Right atrium auricular region (tissue), 2 donors: ENCODE results near the gene TBC1D14. TPM values are rescaled to one million over a fixed set of nuclear protein-coding genes. Genes with fewer than 3 reads are reported as not detected.

Experiments
- DNase-seq: peaks from one replicate; pipeline ENCODE4 v3.0.0-alpha.2; 2019; ENCODE audit warnings: low spot score
- H3K27ac ChIP-seq, 2 donors: fragments of 200-600 bp; sonication (generic); 1 replicate in 1 of 2; 2 replicates in 1 of 2; pipeline ENCODE4 v1.5.1; 2016 to 2019
- H3K27me3 ChIP-seq, 2 donors: fragments of 200-600 bp; sonication (generic); one replicate each; pipeline versions ENCODE4 v1.5.1 to v1.6.0; 2017 to 2019
- H3K36me3 ChIP-seq: fragments of 200-600 bp; sonication (generic); one replicate; pipeline ENCODE4 v1.5.1; 2016
- H3K4me1 ChIP-seq, 2 donors: fragments of 200-600 bp; sonication (generic); one replicate each; pipeline versions ENCODE4 v1.5.1 to v1.6.0; 2017 to 2019
- H3K4me3 ChIP-seq, 2 donors: fragments of 200-600 bp; sonication (generic); 1 replicate in 1 of 2; 2 replicates in 1 of 2; pipeline ENCODE4 v1.5.1; 2017 to 2019; ENCODE audit warnings: mild to moderate bottlenecking in 1 of 2, moderate library complexity in 1 of 2
- H3K9me3 ChIP-seq, 2 donors: fragments of 200-600 bp; sonication (generic); one replicate each; pipeline ENCODE4 v1.5.1; 2019
- CTCF ChIP-seq, 2 donors: fragments of 200-600 bp; sonication (generic); IDR thresholded peaks; one replicate each; pipeline ENCODE4 v1.5.1; 2019; ENCODE audit warnings: antibody characterized with exemption in 2 of 2
- total RNA-seq, 2 donors: library from RNA; depleted of rRNA; stranded (reverse); fragments of >200 nt; gene quantifications; one replicate each; pipeline ENCODE4 v1.1.0, GENCODE V29; 2016

TBC1D14 gene
- total RNA-seq, 2 donors from 2014 or later: 33.7 to 34.0 TPM

- no peak overlapping the region for H3K4me3 ChIP-seq
These were observed 135.9 kb downstream of the TBC1D14 start for GRCh38 chr4:7045553-7045952.

DNA sequence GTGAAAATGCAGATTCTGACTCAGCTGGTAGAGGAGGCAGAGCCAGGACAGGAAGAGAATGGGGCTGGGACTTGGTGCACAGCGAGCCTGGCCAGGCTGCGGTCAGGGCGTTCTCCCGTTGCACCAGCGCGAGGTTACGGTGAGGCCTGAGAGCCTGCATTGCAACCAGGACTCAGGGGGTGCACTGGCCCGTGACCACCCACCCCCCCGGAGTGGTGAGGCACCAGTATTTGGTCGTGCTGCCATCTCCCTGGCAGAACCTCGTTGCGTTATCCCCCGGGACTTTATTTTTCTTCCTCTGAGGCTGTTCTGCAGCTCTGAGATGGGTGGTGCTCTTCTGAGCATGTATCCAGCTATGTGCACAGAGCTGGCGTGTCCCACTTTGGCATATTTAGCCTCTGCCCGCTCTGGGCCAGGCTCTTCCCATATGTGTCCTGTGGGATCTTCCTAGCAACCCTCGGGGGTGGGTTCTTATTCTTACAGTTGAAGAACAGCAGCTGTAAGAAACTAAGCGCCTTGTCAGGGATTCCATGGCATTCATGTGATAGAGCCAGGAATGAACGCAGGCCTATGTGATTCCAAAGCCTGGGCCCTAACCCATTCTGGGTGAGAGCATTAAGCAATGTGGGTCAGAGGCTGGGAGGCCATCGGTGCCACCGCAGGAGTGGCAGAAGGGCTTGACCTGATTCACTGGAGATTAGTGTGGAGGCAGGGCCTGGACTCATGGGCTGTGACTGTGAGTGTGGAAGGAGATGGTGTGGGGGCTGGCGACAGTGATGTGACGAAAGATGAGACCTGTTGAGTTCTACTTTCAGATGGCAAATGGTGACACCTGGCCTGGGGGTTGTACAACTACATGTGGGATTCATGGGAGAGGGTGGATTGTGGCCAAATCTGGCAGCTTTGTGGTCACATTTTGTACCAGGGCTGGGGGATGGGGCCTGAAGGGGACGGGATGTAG lies 136.6 kb downstream of the TBC1D14 start:
- Histone ChIP-seq H3K4me1 (peaks cover 0 to 68% of the 10 kb centered on the region in 2 donors), H3K27ac (peak overlapping the region in 1 of 2 donors; percentile 31), H3K4me3 (no peak overlapping the region), H3K9me3 (no peaks in the 10 kb centered on the region), H3K27me3 (no peaks in the 10 kb centered on the region), H3K36me3 (peaks cover 4% of the 10 kb centered on the region)
- no peak for TF ChIP-seq CTCF (IDR thresholded peaks at IDR 0.05)
- no peak for DNase-seq

More at GRCh38 chr4:7045553-7045952, 135.9 kb downstream of the TBC1D14 start:
- H3K4me1 ChIP-seq: peaks cover 0 to 62% of the 10 kb centered on the region in 2 donors
- no peaks in the 10 kb centered on the region for H3K9me3 ChIP-seq
- no peaks in the 10 kb centered on the region for H3K27me3 ChIP-seq
- peak overlapping the region in 1 of 2 donors; percentile 90 for H3K27ac ChIP-seq
- TF ChIP-seq CTCF (IDR thresholded peaks at IDR 0.05): no peak
- no peak for DNase-seq
- peaks cover 4% of the 10 kb centered on the region for H3K36me3 ChIP-seq

DNA sequence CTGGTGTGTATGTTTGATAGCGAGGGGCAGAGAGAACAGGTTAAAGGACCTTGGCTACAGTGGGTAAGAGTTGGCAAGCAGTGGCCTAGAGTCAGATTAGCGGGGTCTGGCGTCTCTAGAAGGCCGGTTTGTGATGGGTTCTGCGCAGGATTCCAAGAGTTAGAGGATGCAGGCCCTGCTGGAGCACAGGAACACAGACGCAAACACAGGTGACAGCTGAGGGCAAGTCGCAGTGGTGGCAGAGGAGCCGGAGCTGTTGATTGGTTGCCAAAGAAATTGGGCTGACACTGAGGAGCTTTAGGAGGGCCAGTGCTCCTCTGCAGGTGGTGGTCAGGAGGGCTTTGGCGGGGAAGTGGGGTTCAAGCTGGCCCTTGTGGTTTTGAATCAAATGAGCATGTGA lies 137.3 kb downstream of the TBC1D14 start:
- H3K27me3 ChIP-seq: no peaks in the 10 kb centered on the region
- peak overlapping the region in 1 of 2 donors; percentile 26 for H3K27ac ChIP-seq
- peaks cover 4% of the 10 kb centered on the region for H3K36me3 ChIP-seq
- TF ChIP-seq CTCF (IDR thresholded peaks at IDR 0.05): no peak
- DNase-seq: no peak
- no peak overlapping the region for H3K4me3 ChIP-seq
- peaks cover 0 to 64% of the 10 kb centered on the region in 2 donors for H3K4me1 ChIP-seq
- H3K9me3 ChIP-seq: no peaks in the 10 kb centered on the region

GRCh38 chr4:7048642-7049041 lies 139.0 kb downstream of the TBC1D14 start:
- no peak for DNase-seq
- peaks cover 0 to 73% of the 10 kb centered on the region in 2 donors for H3K4me1 ChIP-seq
- peaks cover 4% of the 10 kb centered on the region for H3K36me3 ChIP-seq
- no peaks in the 10 kb centered on the region for H3K9me3 ChIP-seq
- TF ChIP-seq CTCF (IDR thresholded peaks at IDR 0.05): no peak
- no peak overlapping the region for H3K27ac ChIP-seq
- H3K27me3 ChIP-seq: no peaks in the 10 kb centered on the region
- H3K4me3 ChIP-seq: no peak overlapping the region

DNA sequence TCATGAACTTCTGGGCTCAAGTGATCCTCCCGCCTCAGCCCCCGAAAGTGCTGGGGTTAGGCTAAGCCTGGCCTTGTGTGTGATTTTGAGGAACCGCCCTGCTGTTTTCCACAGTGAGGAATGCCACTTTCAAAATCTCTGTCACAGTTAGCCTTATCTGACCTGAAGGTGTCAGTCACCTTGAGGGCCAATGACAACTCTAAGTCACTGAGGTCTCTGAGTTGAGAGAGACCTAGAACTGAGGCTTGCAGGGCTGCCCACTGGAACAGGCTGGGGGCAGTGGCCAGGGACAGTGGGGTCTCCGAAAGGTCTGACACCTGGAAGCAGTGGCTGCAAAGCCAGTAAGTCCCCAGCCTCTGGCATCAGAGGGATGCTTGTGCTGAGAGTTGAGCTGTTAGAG lies 139.7 kb downstream of the TBC1D14 start:
- H3K4me1 ChIP-seq: peaks cover 0 to 73% of the 10 kb centered on the region in 2 donors
- DNase-seq: no peak
- no peak for TF ChIP-seq CTCF (IDR thresholded peaks at IDR 0.05)

More for the DNA sequence above, 139.7 kb downstream of the TBC1D14 start:
- Histone ChIP-seq H3K9me3 (no peaks in the 10 kb centered on the region), H3K27me3 (no peaks in the 10 kb centered on the region), H3K36me3 (peaks cover 10% of the 10 kb centered on the region), H3K27ac (peak overlapping the region in 1 of 2 donors; percentile 66), H3K4me3 (no peak overlapping the region)
